ENCODE data around the gene JMJD1C.

The JMJD1C gene

DNA sequence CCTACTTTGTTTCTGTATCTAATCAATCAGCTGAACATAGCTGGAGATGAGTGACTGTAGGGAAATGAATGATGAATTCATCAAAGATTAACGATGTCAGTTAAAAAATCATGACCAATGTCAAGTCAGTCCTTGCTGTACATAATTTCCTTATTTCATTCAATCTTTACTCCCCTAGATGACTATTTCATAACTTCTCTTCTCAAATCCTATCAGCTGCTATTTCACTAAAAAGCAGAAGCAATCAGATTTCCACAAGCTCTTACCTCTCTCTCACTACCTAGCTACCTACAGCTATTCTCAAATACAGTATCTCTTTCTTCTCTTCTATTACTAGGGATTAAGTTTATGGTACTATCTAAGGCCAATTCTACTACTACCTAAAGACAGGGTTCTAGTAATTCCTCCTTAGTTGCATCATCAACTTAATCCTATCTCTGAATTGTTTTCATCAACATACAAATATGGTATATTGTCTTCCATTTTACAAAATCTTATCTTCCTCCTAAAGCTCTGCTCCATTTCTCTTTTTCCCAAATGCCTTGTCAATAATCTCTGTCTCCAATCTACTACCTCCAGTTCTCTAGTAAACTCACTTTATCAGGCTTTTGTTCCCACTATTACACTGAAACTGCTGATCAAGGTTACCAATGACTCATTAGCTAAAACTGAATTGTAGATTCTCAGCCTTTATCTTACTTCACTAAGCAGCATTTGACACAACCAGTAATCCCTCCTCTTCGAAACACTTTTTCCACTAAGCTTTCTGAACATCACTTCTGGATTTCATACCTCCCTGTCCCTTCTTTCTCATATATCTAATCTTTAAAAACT, 28.4 kb downstream of the JMJD1C start:
- Histone ChIP-seq H3K4me3 (ENCODE audit: low read length in 2 of 2) (no peak overlapping the region), H3K4me1 (ENCODE audit: control insufficient read depth, insufficient read depth, low read length) (no peaks in the 10 kb centered on the region), H3K27ac (ENCODE audit: low read length) (no peak overlapping the region), H3K36me3 (ENCODE audit: control insufficient read depth in 2 of 2, insufficient read depth in 2 of 2, low read length in 2 of 2) (no peaks in the 10 kb centered on the region), H3K9me3 (ENCODE audit: control insufficient read depth in 2 of 2, low read length in 2 of 2) (no peaks in the 10 kb centered on the region), H3K27me3 (ENCODE audit: control insufficient read depth in 1 of 2, insufficient read depth in 2 of 2, low read length in 2 of 2) (no peaks in the 10 kb centered on the region), H3K9ac (ENCODE audit: low read length in 2 of 2) (no peak overlapping the region)

DNA sequence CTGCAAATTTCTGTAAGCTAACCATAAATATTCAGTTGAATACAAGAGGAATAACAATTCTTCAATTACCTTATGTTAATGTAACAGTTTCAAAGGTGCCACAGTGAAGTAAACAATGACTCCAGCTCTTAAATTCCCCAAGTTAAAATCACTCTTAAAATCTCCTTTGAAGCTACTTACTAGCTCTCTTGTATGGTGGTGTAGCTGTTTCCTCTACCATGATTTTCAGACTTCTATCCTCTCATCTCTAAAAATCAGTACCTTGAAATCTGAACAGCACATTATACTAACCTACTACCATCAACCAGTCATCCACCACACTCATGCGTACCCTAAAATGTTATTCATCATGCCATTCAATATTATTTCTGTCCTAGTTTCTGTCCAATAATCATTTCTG, 29.6 kb downstream of the JMJD1C start:
- Histone ChIP-seq H3K9me3 (ENCODE audit: control insufficient read depth in 2 of 2, low read length in 2 of 2) (no peaks in the 10 kb centered on the region), H3K4me3 (ENCODE audit: low read length in 2 of 2) (no peak overlapping the region), H3K27me3 (ENCODE audit: control insufficient read depth in 1 of 2, insufficient read depth in 2 of 2, low read length in 2 of 2) (no peaks in the 10 kb centered on the region), H3K36me3 (ENCODE audit: control insufficient read depth in 2 of 2, insufficient read depth in 2 of 2, low read length in 2 of 2) (no peaks in the 10 kb centered on the region), H3K9ac (ENCODE audit: low read length in 2 of 2) (no peak overlapping the region), H3K27ac (ENCODE audit: low read length) (no peak overlapping the region), H3K4me1 (ENCODE audit: control insufficient read depth, insufficient read depth, low read length) (no peaks in the 10 kb centered on the region)

DNA sequence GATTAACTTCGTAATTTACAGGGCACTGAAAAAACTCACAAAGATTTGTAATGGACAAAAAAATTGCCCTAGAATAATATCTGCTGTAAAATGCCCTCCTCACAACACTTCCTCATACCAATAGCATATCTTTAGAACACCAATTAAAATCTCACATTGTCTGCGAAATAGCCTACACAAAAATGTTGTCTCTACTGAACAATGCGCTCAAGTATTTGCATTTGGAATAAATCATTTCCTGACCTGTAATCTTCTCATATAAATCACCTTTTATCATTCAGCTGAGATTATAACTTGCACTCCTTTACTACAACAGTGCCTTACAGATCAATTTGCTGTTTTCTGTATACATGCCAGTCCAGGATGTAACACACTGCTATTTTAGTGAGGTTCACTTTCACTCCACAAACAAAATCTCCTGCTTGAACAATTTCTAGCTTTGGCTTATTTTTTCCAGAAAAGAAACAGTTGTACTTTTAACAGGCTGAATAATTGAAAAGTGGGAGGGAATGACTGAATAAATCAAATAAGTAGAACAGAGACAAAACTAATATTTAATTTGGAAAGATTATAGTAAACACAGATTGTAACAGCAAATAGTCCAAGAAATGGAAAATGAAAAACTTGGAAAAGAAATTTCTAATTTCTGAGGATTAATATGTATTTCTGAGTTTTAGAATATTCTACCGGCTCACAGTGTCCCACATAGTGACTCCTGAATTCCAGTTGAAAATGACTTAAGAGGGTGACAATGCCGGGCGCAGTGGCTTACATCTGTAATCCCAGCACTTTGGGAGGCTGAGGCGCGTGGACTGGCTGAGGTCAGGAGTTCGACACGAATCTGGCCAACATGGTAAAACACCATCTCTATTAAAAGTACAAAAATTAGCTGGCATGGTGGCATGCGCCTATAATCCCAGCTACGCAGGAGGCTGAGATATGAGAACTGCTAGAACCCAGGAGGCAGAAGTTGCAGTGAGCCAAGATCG, 30.6 kb downstream of the JMJD1C start:
- Histone ChIP-seq H3K36me3 (ENCODE audit: control insufficient read depth in 2 of 2, insufficient read depth in 2 of 2, low read length in 2 of 2) (no peaks in the 10 kb centered on the region), H3K4me3 (ENCODE audit: low read length in 2 of 2) (no peak overlapping the region), H3K9ac (ENCODE audit: low read length in 2 of 2) (no peak overlapping the region), H3K9me3 (ENCODE audit: control insufficient read depth in 2 of 2, low read length in 2 of 2) (no peaks in the 10 kb centered on the region), H3K27ac (ENCODE audit: low read length) (no peak overlapping the region), H3K4me1 (ENCODE audit: control insufficient read depth, insufficient read depth, low read length) (no peaks in the 10 kb centered on the region), H3K27me3 (ENCODE audit: control insufficient read depth in 1 of 2, insufficient read depth in 2 of 2, low read length in 2 of 2) (no peaks in the 10 kb centered on the region)

DNA sequence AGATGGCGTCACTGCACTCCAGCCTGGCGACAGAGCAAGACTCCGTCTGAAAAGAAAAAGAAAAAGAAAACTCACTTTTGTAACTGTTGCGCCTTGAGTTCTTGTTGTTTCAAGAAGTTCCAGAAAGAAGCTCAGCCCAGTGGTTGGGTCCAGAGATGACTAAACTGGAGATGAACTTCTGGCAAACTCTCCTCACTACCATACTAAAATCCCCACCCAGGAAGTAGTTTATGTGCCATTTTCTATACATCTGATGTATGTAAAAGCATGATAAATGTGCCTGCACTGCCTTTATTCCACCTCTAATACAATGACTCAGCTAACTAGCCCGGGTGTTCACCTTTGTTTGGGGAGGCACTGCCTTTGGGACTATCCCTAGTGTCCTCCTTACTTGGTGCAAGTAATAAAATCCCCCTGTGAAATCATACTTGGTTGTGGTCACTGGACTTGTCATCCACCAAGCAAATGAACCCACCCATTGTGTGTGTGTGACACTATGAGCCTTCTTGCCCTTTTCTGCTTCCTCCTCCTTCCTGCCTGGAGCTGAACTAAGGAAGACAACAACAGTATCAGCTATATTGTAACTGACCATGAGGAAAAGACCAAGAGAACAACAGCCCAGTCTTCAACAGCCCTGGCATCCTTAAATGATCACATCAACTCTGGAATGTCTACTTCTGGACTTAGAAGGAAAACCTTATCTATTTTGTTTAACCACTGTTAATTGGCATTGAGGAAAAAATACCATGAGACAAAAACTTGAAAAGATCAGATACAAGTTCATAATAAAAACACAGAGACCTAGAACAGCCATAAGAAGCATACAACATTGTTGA, 33.6 kb downstream of the JMJD1C start:
- Histone ChIP-seq H3K9ac (ENCODE audit: low read length in 2 of 2) (no peak overlapping the region), H3K36me3 (ENCODE audit: control insufficient read depth in 2 of 2, insufficient read depth in 2 of 2, low read length in 2 of 2) (no peaks in the 10 kb centered on the region), H3K4me3 (ENCODE audit: low read length in 2 of 2) (no peak overlapping the region), H3K9me3 (ENCODE audit: control insufficient read depth in 2 of 2, low read length in 2 of 2) (no peaks in the 10 kb centered on the region), H3K27ac (ENCODE audit: low read length) (no peak overlapping the region), H3K27me3 (ENCODE audit: control insufficient read depth in 1 of 2, insufficient read depth in 2 of 2, low read length in 2 of 2) (no peaks in the 10 kb centered on the region), H3K4me1 (ENCODE audit: control insufficient read depth, insufficient read depth, low read length) (no peaks in the 10 kb centered on the region)

DNA sequence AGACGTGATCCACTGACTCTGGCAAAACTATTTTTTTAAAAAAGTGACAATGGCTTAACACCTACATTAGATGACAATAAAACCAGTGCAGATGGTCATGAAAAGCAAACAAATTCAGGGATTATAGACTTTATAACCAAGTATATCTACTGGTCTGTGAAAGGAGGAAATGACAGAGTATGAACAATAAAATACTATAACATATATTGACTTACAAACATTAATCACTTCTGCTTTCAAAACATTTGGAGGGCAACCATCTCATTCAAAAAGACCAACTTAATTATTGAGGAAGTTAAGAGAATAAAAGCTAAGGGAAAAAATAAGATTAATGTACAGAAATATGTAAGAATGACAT, 34.8 kb downstream of the JMJD1C start:
- no peaks in the 10 kb centered on the region for H3K36me3 ChIP-seq (ENCODE audit: control insufficient read depth in 2 of 2, insufficient read depth in 2 of 2, low read length in 2 of 2)
- no peaks in the 10 kb centered on the region for H3K4me1 ChIP-seq (ENCODE audit: control insufficient read depth, insufficient read depth, low read length)
- H3K4me3 ChIP-seq (ENCODE audit: low read length in 2 of 2) = no peak overlapping the region
- H3K9ac ChIP-seq (ENCODE audit: low read length in 2 of 2) = no peak overlapping the region
- H3K27ac ChIP-seq (ENCODE audit: low read length) = no peak overlapping the region
- no peaks in the 10 kb centered on the region for H3K9me3 ChIP-seq (ENCODE audit: control insufficient read depth in 2 of 2, low read length in 2 of 2)
- H3K27me3 ChIP-seq (ENCODE audit: control insufficient read depth in 1 of 2, insufficient read depth in 2 of 2, low read length in 2 of 2) = no peaks in the 10 kb centered on the region

DNA sequence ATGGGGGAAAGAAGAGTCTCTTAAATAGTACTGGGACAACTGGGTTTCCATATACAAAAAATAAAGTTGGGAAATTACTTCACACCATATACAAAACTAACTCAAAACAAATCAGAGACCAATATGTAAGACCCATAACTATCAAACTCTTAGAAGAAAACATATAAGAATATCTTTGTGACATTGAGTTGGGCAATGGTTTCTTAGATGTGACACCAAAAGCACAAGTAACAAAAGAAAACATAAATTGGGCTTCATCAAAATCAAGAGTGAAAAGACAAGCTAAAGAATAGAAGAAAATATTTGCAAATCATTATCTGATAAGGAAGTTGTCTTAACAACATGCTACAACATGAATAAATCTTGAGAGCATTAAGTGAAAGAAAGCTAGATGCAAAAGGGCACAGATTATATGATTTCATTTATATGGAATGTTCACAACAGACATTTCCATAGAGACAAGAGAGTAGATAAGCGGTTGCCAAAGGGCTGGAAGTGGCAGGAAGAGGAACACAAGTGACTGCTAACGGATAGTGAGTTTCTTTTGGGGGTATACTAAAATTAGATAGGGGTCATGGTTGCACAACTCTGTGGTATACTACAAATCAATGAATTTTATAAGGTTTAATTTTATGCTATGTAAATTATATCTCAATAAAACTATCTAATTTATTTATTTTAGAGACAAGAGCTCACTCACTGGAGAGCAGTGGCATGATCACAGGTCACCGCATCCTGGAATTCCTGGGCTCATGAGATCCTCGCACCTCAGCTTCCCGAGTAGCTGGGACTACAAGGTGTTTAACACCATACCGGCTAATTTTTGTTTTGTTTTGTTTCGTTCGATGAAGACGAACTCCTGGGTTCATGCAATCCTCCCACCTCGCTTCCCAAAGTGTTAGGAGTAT, 35.4 kb downstream of the JMJD1C start:
- no peaks in the 10 kb centered on the region for H3K9me3 ChIP-seq (ENCODE audit: control insufficient read depth in 2 of 2, low read length in 2 of 2)
- H3K4me1 ChIP-seq (ENCODE audit: control insufficient read depth, insufficient read depth, low read length) = no peaks in the 10 kb centered on the region
- no peak overlapping the region for H3K4me3 ChIP-seq (ENCODE audit: low read length in 2 of 2)
- H3K36me3 ChIP-seq (ENCODE audit: control insufficient read depth in 2 of 2, insufficient read depth in 2 of 2, low read length in 2 of 2) = no peaks in the 10 kb centered on the region
- H3K9ac ChIP-seq (ENCODE audit: low read length in 2 of 2) = no peak overlapping the region
- no peaks in the 10 kb centered on the region for H3K27me3 ChIP-seq (ENCODE audit: control insufficient read depth in 1 of 2, insufficient read depth in 2 of 2, low read length in 2 of 2)
- H3K27ac ChIP-seq (ENCODE audit: low read length) = no peak overlapping the region

DNA sequence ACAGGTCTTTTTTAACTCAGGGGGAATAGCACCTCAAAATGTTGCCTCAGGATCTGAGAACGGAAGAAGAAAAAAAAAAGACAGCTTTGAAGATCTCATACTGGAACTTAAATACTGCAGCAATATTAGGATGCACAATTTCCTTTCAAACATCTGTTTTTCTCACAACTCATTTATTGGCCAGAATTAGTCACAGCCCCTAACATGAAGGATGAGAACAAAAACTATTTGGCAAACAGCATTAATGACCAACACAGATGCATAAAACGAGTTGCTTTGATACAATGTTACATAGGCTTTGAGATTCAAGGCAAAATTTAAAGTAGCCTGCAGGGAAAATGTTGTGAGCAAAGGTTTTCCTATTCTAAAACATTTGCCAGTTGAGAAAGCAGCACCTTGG, 36.5 kb downstream of the JMJD1C start:
- no peak overlapping the region for H3K4me3 ChIP-seq (ENCODE audit: low read length in 2 of 2)
- H3K4me1 ChIP-seq (ENCODE audit: control insufficient read depth, insufficient read depth, low read length) = no peaks in the 10 kb centered on the region
- no peak overlapping the region for H3K27ac ChIP-seq (ENCODE audit: low read length)
- H3K36me3 ChIP-seq (ENCODE audit: control insufficient read depth in 2 of 2, insufficient read depth in 2 of 2, low read length in 2 of 2) = no peaks in the 10 kb centered on the region
- no peaks in the 10 kb centered on the region for H3K9me3 ChIP-seq (ENCODE audit: control insufficient read depth in 2 of 2, low read length in 2 of 2)
- no peak overlapping the region for H3K9ac ChIP-seq (ENCODE audit: low read length in 2 of 2)
- no peaks in the 10 kb centered on the region for H3K27me3 ChIP-seq (ENCODE audit: control insufficient read depth in 1 of 2, insufficient read depth in 2 of 2, low read length in 2 of 2)

DNA sequence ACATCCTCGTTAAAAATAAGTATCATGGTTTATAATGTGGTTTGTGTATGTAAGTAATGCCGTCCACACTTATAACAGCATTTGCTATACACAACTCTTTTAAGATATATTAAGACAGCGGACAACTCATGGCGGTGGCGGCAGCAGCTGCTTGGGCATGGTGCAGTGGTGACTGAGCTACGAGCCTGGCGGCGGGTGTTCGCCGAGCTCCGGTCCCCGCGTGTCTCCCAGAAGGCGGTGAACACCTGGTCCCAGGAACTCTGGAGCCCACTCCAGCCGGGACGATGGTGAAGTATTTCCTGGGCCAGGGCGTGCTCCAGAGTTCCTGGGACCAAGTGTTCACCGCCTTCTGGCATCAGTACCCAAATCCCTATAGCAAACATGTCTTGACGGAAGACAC, 38.8 kb downstream of the JMJD1C start:
- Histone ChIP-seq H3K9me3 (ENCODE audit: control insufficient read depth in 2 of 2, low read length in 2 of 2) (no peaks in the 10 kb centered on the region), H3K9ac (ENCODE audit: low read length in 2 of 2) (no peak overlapping the region), H3K4me1 (ENCODE audit: control insufficient read depth, insufficient read depth, low read length) (no peaks in the 10 kb centered on the region), H3K4me3 (ENCODE audit: low read length in 2 of 2) (no peak overlapping the region), H3K27ac (ENCODE audit: low read length) (no peak overlapping the region), H3K27me3 (ENCODE audit: control insufficient read depth in 1 of 2, insufficient read depth in 2 of 2, low read length in 2 of 2) (no peaks in the 10 kb centered on the region), H3K36me3 (ENCODE audit: control insufficient read depth in 2 of 2, insufficient read depth in 2 of 2, low read length in 2 of 2) (no peaks in the 10 kb centered on the region)

DNA sequence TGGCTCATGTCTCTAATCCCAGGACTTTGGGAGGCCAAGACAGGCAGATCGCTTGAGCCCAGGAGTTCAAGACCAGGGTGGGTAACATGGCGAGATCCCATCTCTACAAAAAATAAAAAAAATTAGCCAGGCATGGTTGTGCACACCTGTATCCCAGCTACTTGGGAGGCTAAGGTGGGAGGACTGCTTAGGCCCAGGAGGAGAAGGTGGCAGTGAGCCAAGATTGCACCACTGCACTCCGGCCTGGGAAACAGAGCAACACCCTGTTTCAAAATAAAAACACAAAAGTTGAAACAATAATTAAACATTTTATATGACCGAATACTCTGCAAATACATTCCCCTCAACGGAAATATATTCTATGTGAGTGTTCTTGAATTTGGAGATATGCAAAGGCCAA, 40.3 kb downstream of the JMJD1C start:
- Histone ChIP-seq H3K27me3 (ENCODE audit: control insufficient read depth in 1 of 2, insufficient read depth in 2 of 2, low read length in 2 of 2) (no peaks in the 10 kb centered on the region), H3K9me3 (ENCODE audit: control insufficient read depth in 2 of 2, low read length in 2 of 2) (no peaks in the 10 kb centered on the region), H3K27ac (ENCODE audit: low read length) (no peak overlapping the region), H3K36me3 (ENCODE audit: control insufficient read depth in 2 of 2, insufficient read depth in 2 of 2, low read length in 2 of 2) (no peaks in the 10 kb centered on the region), H3K4me1 (ENCODE audit: control insufficient read depth, insufficient read depth, low read length) (no peaks in the 10 kb centered on the region), H3K9ac (ENCODE audit: low read length in 2 of 2) (no peak overlapping the region), H3K4me3 (ENCODE audit: low read length in 2 of 2) (no peak overlapping the region)

DNA sequence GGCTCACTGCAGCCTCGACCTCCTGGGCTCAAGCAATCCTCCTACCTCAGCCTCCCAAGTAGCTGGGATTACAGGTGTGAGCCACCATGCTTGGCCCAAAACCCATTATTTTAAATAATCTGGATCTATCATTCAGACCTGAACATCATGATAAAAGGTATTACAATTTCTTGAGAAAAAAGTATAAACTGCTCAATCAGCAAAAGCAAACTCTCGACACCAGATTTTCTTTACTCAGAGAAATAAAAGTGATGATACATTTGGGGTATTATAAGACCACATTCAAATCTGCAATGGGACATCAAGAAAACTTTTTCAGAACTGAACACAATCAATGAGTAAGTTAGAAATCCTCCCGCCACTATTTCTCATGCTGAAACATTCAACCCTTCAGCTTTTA, 41.2 kb downstream of the JMJD1C start:
- H3K4me3 ChIP-seq (ENCODE audit: low read length in 2 of 2) = no peak overlapping the region

More for the DNA sequence above, 41.2 kb downstream of the JMJD1C start:
- H3K36me3 ChIP-seq (ENCODE audit: control insufficient read depth in 2 of 2, insufficient read depth in 2 of 2, low read length in 2 of 2) = no peaks in the 10 kb centered on the region
- no peaks in the 10 kb centered on the region for H3K9me3 ChIP-seq (ENCODE audit: control insufficient read depth in 2 of 2, low read length in 2 of 2)
- H3K27me3 ChIP-seq (ENCODE audit: control insufficient read depth in 1 of 2, insufficient read depth in 2 of 2, low read length in 2 of 2) = no peaks in the 10 kb centered on the region
- H3K4me1 ChIP-seq (ENCODE audit: control insufficient read depth, insufficient read depth, low read length) = no peaks in the 10 kb centered on the region
- no peak overlapping the region for H3K27ac ChIP-seq (ENCODE audit: low read length)
- H3K9ac ChIP-seq (ENCODE audit: low read length in 2 of 2) = no peak overlapping the region

Measured in stomach smooth muscle (tissue), 2 donors.